OCI-LY1 (cell line): ENCODE measurements around the gene POTEE.
"Not testable (repeated sequence)": the region's sequence is repeated elsewhere in the genome, so short reads cannot be mapped to it uniquely, and the experiment has no call there.

Source experiments
- H2AFZ ChIP-seq: fragments of 200-600 bp; sonication (generic), shearing (Covaris generic); 2 replicates; pipeline ENCODE4 v1.6.0; 2014; ENCODE audit warnings: antibody characterized with exemption, mild to moderate bottlenecking, low read length
- H3F3A ChIP-seq: fragments of 200-600 bp; sonication (generic), shearing (Covaris generic); 2 replicates; pipeline ENCODE4 v1.6.0; 2014; ENCODE audit warnings: mild to moderate bottlenecking, antibody characterized with exemption, low read length, moderate library complexity; ENCODE audit not compliant: insufficient read depth
- H3K27ac ChIP-seq: fragments of 200-600 bp; sonication (generic); 2 replicates; pipeline ENCODE4 v1.5.1; 2014; ENCODE audit warnings: low read length, mixed run types, mild to moderate bottlenecking, low read depth; ENCODE audit not compliant: poor library complexity, severe bottlenecking
- H3K27me3 ChIP-seq: fragments of 200-600 bp; sonication (generic); 2 replicates; pipeline ENCODE4 v1.6.0; 2014; ENCODE audit warnings: antibody characterized with exemption, mild to moderate bottlenecking, low read length, moderate library complexity; ENCODE audit not compliant: insufficient read depth
- H3K36me3 ChIP-seq: fragments of 200-600 bp; sonication (generic); 2 replicates; pipeline ENCODE4 v1.6.1; 2014; ENCODE audit warnings: mild to moderate bottlenecking, antibody characterized with exemption, low read length, moderate library complexity, mixed read lengths; ENCODE audit not compliant: insufficient read depth
- H3K4me1 ChIP-seq: fragments of 200-600 bp; sonication (generic); 2 replicates; pipeline ENCODE4 v1.5.1; 2014; ENCODE audit warnings: mild to moderate bottlenecking, low read length, moderate library complexity; ENCODE audit not compliant: insufficient read depth, severe bottlenecking
- H3K4me2 ChIP-seq: fragments of 200-600 bp; sonication (generic), shearing (Covaris generic); 2 replicates; pipeline ENCODE4 v1.6.1; 2014; ENCODE audit warnings: low read length
- H3K4me3 ChIP-seq: fragments of 200-600 bp; sonication (generic); 2 replicates; pipeline ENCODE4 v1.5.1; 2014; ENCODE audit warnings: low read length, low read depth, mild to moderate bottlenecking, mixed read lengths; ENCODE audit not compliant: poor library complexity, severe bottlenecking
- H3K79me2 ChIP-seq: fragments of 200-600 bp; shearing (Covaris generic); 2 replicates; pipeline ENCODE4 v1.6.1; 2016; ENCODE audit warnings: mixed run types, low read length, mixed read lengths; ENCODE audit not compliant: insufficient read depth
- H3K9ac ChIP-seq: fragments of 200-600 bp; sonication (generic), shearing (Covaris generic); 2 replicates; pipeline ENCODE4 v1.6.1; 2014; ENCODE audit warnings: mild to moderate bottlenecking, low read length, mixed read lengths
- H3K9me2 ChIP-seq: fragments of 200-600 bp; sonication (generic), shearing (Covaris generic); 2 replicates; pipeline ENCODE4 v1.6.1; 2014; ENCODE audit warnings: low read depth, mild to moderate bottlenecking, low read length, mixed read lengths
- H3K9me3 ChIP-seq: fragments of 200-600 bp; shearing (Covaris generic); 2 replicates; pipeline ENCODE4 v1.6.1; 2014; ENCODE audit warnings: low read length, mixed read lengths
- H4K20me1 ChIP-seq: fragments of 200-600 bp; sonication (generic), shearing (Covaris generic); 2 replicates; pipeline ENCODE4 v1.6.0; 2016; ENCODE audit warnings: mild to moderate bottlenecking, low read length; ENCODE audit not compliant: insufficient read depth
- CTCF ChIP-seq: fragments of 200-600 bp; sonication (generic), shearing (Covaris generic); IDR thresholded peaks from 2 replicates; pipeline ENCODE4 v1.5.1; 2017; ENCODE audit warnings: mild to moderate bottlenecking, antibody characterized with exemption, low read length, moderate library complexity, mixed read lengths
- EZH2 ChIP-seq: fragments of 200-600 bp; sonication (generic), shearing (Covaris generic); IDR thresholded peaks from 2 replicates; pipeline ENCODE4 v1.8.0; 2017; ENCODE audit warnings: borderline replicate concordance, mixed run types, mild to moderate bottlenecking, antibody characterized with exemption, low read length, moderate library complexity, mixed read lengths

The POTEE gene

GRCh38 chr2:131196186-131196585 lies 13.2 kb upstream of the POTEE start:
- H3K27me3 ChIP-seq, H3K4me1 ChIP-seq, H3K4me2 ChIP-seq, H3K9me2 ChIP-seq, H3K9me3 ChIP-seq, H3K36me3 ChIP-seq, H3K27ac ChIP-seq, H3F3A ChIP-seq, H3K9ac ChIP-seq, H2AFZ ChIP-seq, H3K4me3 ChIP-seq, H4K20me1 ChIP-seq, H3K79me2 ChIP-seq: not testable (repeated sequence)

- H3K9ac ChIP-seq, result no peak overlapping the region
- no peaks in the 10 kb centered on the region for H3F3A ChIP-seq
- H3K36me3 ChIP-seq, result no peaks in the 10 kb centered on the region
- no peaks in the 10 kb centered on the region for H3K9me2 ChIP-seq
- no peaks in the 10 kb centered on the region for H3K79me2 ChIP-seq
- H2AFZ ChIP-seq, result no peak overlapping the region
- H3K9me3 ChIP-seq, result no peaks in the 10 kb centered on the region
- no peaks in the 10 kb centered on the region for H3K27me3 ChIP-seq
- no peak for TF ChIP-seq EZH2
- TF ChIP-seq CTCF, result no peak
- H3K27ac ChIP-seq, result no peak overlapping the region
- H3K4me2 ChIP-seq, result no peak overlapping the region
- H4K20me1 ChIP-seq, result no peaks in the 10 kb centered on the region
- no peak overlapping the region for H3K4me3 ChIP-seq
- H3K4me1 ChIP-seq, result no peaks in the 10 kb centered on the region
Observed at GRCh38 chr2:131201098-131201497, 8.2 kb upstream of the POTEE start.

- not testable (repeated sequence) for H3K36me3 ChIP-seq, H4K20me1 ChIP-seq, H2AFZ ChIP-seq, H3K79me2 ChIP-seq, H3F3A ChIP-seq, H3K4me2 ChIP-seq, H3K9me2 ChIP-seq, H3K27me3 ChIP-seq, H3K27ac ChIP-seq, H3K9me3 ChIP-seq, H3K9ac ChIP-seq, H3K4me3 ChIP-seq, H3K4me1 ChIP-seq
Observed at GRCh38 chr2:131207839-131208238, 1.5 kb upstream of the POTEE start.

- H4K20me1 ChIP-seq, H3K27me3 ChIP-seq, H3K79me2 ChIP-seq, H3K4me1 ChIP-seq, H3K36me3 ChIP-seq, H3K9me2 ChIP-seq, H3K4me2 ChIP-seq, H3F3A ChIP-seq, H3K9me3 ChIP-seq, H3K27ac ChIP-seq, H3K9ac ChIP-seq, H2AFZ ChIP-seq: not testable (repeated sequence)
- H3K4me3 ChIP-seq, result peak overlapping the region; percentile 48
Observed at GRCh38 chr2:131209773-131210104, 403 bp downstream of the POTEE start.

GRCh38 chr2:131210434-131211211 lies 1.3 kb downstream of the POTEE start:
- not testable (repeated sequence) for H3K9ac ChIP-seq, H3K9me3 ChIP-seq, H3K27ac ChIP-seq, H3K36me3 ChIP-seq, H3K27me3 ChIP-seq, H4K20me1 ChIP-seq, H3K9me2 ChIP-seq, H3K4me3 ChIP-seq, H3K79me2 ChIP-seq, H3K4me1 ChIP-seq, H3K4me2 ChIP-seq, H2AFZ ChIP-seq, H3F3A ChIP-seq

- H3K4me3 ChIP-seq, H3K9me3 ChIP-seq, H3K79me2 ChIP-seq, H3F3A ChIP-seq, H3K36me3 ChIP-seq, H3K4me1 ChIP-seq, H4K20me1 ChIP-seq, H3K27ac ChIP-seq, H3K27me3 ChIP-seq, H3K9ac ChIP-seq, H3K9me2 ChIP-seq, H2AFZ ChIP-seq, H3K4me2 ChIP-seq: not testable (repeated sequence)
Observed at GRCh38 chr2:131217238-131217986, 8.1 kb downstream of the POTEE start.
